ENCODE results near the gene FUOM. TPM values are rescaled to one million over a fixed set of nuclear protein-coding genes. Genes with fewer than 3 reads are reported as not detected.
"Not testable (repeated sequence)": the region's sequence is repeated elsewhere in the genome, so short reads cannot be mapped to it uniquely, and the experiment has no call there.

FUOM gene
- total RNA-seq, 2 donors from 2014 or later = 14.9 to 17.1 TPM

DNA sequence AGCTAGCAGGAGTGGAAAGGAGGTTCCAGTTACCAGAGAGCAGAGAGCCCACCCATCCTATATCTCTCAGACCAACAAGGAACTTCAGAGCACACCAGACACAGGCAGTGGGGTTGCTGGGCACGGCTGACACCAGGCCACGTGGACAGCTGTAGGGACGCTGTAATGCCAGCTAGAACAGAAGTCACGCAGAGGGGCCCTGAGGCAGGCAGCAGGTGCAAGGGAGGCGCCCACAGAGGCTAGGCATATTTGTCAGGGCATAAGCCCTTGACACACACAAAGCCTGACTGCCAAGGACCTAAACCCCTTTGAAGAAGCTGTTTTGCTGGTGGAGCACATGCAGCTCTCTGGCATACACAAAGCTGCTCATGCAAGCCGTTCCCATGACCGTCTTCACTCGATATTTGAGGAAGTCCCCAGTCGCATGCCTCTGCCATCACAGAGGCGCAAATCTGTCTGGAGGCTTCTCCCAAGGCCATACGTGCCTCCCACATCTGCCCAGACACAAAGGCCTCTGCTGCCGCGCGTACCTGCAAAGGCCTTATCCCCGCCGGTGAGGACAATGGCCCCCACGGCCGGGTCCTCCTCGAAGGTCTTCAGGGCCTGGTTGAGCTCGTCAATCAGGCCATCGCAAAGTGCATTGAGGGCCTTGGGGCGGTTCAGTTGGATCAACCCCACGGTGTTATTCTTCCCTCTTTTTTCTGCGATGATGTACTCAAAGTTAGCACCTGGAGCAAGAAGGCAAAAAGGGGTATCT lies 12.4 kb upstream of the FUOM start:
- peaks cover 2 to 6% of the 10 kb centered on the region in 2 donors for H3K36me3 Mint-ChIP-seq (ENCODE audit: insufficient read depth in 2 of 2)
- no peak for DNase-seq
- no peaks in the 10 kb centered on the region for H3K9me3 Mint-ChIP-seq
- H3K27me3 Mint-ChIP-seq (ENCODE audit: low read depth) = no peaks in the 10 kb centered on the region
- ATAC-seq (replicated peaks in 1 of 2) = no peak
- H3K4me3 Mint-ChIP-seq = no peak overlapping the region
- no peak overlapping the region for H3K27ac Mint-ChIP-seq
- peaks cover 10% of the 10 kb centered on the region for H3K4me1 Mint-ChIP-seq (ENCODE audit: low read depth)

DNA sequence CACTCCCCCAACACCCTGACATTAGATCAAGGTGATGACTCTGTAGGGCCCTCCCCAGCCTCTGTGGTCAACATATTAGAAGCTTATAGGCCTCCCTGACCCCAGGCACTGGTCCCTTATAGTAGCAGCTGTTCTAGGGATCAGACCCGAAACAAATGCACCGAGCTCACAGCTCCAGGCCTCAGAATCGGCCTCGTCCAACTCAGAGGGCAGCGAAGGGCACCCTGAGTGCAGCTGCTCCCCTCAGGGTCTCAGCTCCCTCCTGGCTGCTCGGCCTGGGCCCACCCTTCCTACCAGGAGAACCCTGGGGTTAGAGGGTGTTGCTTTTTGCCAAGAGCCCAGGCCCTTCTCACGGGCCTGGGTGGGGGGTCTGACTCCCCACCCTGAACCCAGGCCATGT lies 10.3 kb upstream of the FUOM start:
- Mint-ChIP-seq H3K4me3 (no peak overlapping the region), H3K36me3 (ENCODE audit: insufficient read depth in 2 of 2) (peaks cover 2 to 6% of the 10 kb centered on the region in 2 donors), H3K9me3 (no peaks in the 10 kb centered on the region), H3K4me1 (ENCODE audit: low read depth) (peaks cover 4% of the 10 kb centered on the region), H3K27me3 (ENCODE audit: low read depth) (no peaks in the 10 kb centered on the region), H3K27ac (no peak overlapping the region)
- DNase-seq (no peak), ATAC-seq (replicated peaks in 1 of 2) (no peak)

DNA sequence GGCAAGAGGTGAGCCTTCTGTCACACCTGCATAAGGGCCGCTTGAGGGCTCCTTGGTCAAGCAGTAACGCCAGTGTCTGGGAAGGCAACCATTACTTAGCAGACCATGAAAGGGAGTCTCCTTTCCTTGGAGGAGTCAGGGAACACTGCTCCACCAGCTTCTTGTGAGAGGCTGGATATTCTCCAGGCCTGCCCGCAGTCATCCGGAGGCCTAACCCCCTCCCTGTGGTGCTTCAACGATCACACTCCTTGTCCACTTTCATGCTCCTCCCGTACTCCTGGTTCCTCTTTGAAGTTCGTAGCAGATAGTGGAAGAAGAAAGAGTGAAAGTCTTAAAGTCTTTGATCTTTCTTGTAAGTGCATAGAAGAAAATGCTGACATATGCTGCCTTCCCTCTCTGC lies 9.6 kb upstream of the FUOM start:
- not testable (repeated sequence) for H3K27ac Mint-ChIP-seq; ATAC-seq (replicated peaks in 1 of 2); H3K4me1 Mint-ChIP-seq (ENCODE audit: low read depth); H3K27me3 Mint-ChIP-seq (ENCODE audit: low read depth); H3K9me3 Mint-ChIP-seq; H3K36me3 Mint-ChIP-seq (ENCODE audit: insufficient read depth in 2 of 2); H3K4me3 Mint-ChIP-seq; DNase-seq

DNA sequence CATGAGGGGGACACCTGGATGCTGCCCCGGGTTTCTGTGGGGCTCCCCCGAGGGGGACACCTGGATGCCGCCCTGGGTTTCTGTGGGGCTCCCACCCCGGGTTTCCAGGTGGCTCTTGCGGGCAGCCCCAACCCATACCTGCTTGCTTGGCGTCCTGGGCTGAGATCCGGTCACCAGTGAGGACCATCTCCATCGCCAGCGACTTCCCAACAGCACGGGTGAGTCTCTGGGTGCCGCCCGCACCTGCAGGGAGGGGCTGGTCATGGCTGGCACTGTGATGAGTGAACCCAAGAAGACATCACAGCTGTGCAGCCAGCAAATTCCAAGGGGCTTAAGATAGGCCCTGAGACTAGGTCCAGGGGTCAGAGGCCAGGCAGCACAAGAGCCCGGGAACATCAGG lies 8.9 kb upstream of the FUOM start:
- DNase-seq (no peak), ATAC-seq (replicated peaks in 1 of 2) (no peak)
- peaks cover 0 to 9% of the 10 kb centered on the region in 2 donors for H3K36me3 Mint-ChIP-seq (ENCODE audit: insufficient read depth in 2 of 2)
- no peaks in the 10 kb centered on the region for H3K27me3 Mint-ChIP-seq (ENCODE audit: low read depth)
- H3K4me3 Mint-ChIP-seq = no peak overlapping the region
- peaks cover 5% of the 10 kb centered on the region for H3K4me1 Mint-ChIP-seq (ENCODE audit: low read depth)
- no peaks in the 10 kb centered on the region for H3K9me3 Mint-ChIP-seq
- no peak overlapping the region for H3K27ac Mint-ChIP-seq

DNA sequence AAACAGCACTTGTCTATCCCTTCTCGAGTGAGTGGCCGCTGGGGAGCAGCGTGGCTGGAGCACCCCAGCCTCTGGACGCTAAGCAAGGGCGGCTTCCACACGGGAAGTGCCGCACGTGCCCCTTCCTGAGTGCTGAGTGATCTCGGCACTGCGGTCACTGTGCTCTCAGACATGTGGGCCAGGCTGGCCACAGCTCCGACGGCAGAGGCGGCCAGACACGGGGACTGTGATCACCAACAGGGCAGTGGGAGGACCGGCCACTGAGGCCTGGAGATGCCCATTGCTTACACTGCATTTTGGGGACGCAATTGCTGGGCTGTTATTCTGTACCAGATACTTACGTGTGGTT lies 8.3 kb upstream of the FUOM start:
- Mint-ChIP-seq H3K27me3 (ENCODE audit: low read depth) (no peaks in the 10 kb centered on the region), H3K27ac (no peak overlapping the region), H3K4me3 (no peak overlapping the region), H3K36me3 (ENCODE audit: insufficient read depth in 2 of 2) (peaks cover 0 to 9% of the 10 kb centered on the region in 2 donors), H3K9me3 (no peaks in the 10 kb centered on the region), H3K4me1 (ENCODE audit: low read depth) (peaks cover 7% of the 10 kb centered on the region)
- DNase-seq = no peak
- no peak for ATAC-seq (replicated peaks in 1 of 2)

DNA sequence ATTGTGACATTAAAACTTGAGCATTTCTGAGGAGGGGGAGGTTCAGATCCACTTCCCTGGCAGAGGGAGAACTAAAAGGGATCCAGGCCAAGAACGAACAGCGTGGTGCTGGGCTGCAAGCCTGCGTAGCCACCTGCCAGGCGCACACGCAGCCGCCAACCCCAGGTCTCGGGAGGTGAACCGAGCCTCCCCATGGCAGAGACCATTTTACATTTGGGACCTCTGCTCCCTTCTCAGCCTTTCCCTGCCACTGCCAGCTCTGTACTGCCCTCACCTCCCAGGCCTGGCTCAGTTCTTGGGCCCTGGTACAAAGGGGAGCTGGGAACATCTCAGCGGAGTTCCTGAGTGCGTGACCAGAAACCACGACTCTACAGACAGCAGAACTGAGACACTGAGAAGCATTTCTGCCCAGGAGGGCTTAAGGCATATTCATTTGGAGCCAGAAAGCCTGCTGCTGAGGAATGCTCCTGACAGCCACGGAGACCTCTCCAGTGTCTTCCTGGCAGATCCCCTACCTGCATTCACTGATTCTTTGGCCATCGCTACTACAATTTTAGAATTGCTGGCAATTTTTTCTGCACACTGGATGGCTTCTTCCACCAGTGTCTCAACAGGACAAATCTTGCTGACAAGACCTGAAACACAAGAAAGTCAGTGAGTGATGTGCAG lies 7.8 kb upstream of the FUOM start:
- Mint-ChIP-seq H3K9me3 (no peaks in the 10 kb centered on the region), H3K27ac (no peak overlapping the region), H3K27me3 (ENCODE audit: low read depth) (no peaks in the 10 kb centered on the region), H3K4me1 (ENCODE audit: low read depth) (peaks cover 7% of the 10 kb centered on the region), H3K36me3 (ENCODE audit: insufficient read depth in 2 of 2) (peaks cover 0 to 9% of the 10 kb centered on the region in 2 donors), H3K4me3 (no peak overlapping the region)
- DNase-seq (no peak), ATAC-seq (replicated peaks in 1 of 2) (no peak)

DNA sequence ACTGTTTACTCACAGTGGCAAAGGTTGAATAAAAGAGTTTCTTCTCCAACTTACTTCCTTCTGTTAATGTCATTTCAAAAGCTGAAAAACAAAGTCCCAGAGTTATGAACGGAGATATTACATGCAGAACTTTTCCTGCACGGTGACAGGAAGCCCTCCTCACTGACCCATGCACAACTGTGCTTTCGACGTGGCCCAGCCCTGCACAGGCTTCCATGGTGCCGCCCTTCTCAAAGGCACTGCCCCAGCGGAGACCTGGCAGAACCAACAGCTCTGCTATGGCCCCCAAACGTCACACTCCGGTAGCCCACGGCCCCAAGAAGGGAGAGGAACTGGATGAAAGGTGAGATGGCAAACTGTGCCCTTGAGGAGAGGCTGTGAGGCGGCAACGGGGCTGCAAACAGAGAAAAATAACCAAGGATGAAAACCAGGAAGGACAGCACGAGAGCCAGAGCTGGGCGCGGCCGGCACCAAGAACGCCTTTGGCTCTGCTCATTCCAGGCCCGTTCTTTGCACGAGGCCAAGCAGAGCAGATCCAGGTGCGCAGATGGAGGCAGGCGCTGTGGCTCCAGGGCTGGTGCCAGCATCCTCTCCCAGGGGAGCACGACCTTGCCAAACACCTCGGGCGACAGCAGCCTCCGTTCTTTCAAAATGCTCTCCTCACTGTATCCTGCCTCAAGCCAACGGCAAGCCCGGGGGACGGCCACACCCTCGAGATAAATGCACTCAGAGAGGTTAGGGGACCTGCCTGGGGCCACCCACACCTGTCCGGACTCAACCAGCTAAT lies 7.0 kb upstream of the FUOM start:
- no peaks in the 10 kb centered on the region for H3K9me3 Mint-ChIP-seq
- H3K27me3 Mint-ChIP-seq (ENCODE audit: low read depth) = no peaks in the 10 kb centered on the region
- H3K27ac Mint-ChIP-seq = no peak overlapping the region
- H3K36me3 Mint-ChIP-seq (ENCODE audit: insufficient read depth in 2 of 2) = peaks cover 0 to 7% of the 10 kb centered on the region in 2 donors
- H3K4me3 Mint-ChIP-seq = no peak overlapping the region
- DNase-seq = no peak
- peaks cover 7% of the 10 kb centered on the region for H3K4me1 Mint-ChIP-seq (ENCODE audit: low read depth)
- no peak for ATAC-seq (replicated peaks in 1 of 2)

DNA sequence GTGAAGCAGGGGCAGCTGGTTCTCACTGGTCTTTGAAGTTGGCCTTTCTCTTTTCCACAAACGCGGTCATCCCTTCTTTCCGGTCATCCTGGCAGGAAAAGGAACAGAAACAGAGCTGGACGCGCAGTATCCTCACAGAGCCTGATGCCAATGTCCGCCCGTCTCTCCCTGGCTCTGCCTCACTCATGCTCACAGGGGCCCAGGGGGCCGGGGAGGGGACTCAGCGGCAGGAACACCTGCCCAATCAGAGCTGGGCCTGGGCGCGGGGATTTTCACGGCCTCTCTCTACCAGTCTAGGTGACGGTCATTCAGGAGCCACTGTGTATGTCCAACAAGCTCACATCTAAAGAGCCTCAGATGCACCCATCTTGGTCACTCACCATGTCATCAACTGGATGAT lies 5.0 kb upstream of the FUOM start:
- Mint-ChIP-seq H3K27me3 (ENCODE audit: low read depth) (no peaks in the 10 kb centered on the region), H3K9me3 (no peaks in the 10 kb centered on the region), H3K36me3 (ENCODE audit: insufficient read depth in 2 of 2) (peaks cover 0 to 3% of the 10 kb centered on the region in 2 donors), H3K27ac (no peak overlapping the region), H3K4me1 (ENCODE audit: low read depth) (peaks cover 7% of the 10 kb centered on the region), H3K4me3 (no peak overlapping the region)
- no peak for DNase-seq
- no peak for ATAC-seq (replicated peaks in 1 of 2)

DNA sequence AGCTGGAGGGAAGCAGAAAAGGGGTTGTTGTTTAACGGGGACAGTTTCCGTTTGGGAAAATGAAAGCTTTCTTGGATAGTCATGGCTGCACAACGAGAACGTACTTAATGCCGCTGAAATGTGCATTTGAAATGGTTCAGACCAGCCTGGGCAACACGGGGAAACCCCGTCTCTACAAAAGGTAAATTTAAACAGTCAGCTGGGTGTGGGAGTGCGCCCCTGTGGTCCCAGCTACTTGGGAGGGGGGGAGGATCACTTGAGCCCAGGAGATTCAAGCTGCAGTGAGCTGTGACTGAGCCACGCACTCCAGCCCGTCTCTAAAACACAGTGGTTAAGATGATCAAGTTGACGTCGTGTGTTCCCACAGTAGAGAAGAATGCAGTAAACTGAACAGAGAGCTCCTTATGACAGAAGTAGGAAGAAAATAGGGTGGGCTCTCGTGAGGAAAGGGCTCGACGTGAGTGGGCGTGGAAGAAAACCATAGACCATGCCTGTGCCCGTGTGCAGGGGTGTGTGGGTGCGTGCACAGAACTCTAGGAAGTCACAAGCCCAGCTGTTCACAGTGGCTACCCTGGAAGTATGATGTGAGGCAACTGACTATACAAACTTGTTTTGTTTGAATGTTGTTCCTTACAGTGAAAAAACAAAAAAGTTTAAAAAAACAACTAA lies 4.1 kb upstream of the FUOM start:
- no peak overlapping the region for H3K4me3 Mint-ChIP-seq
- no peak for DNase-seq
- no peak overlapping the region for H3K27ac Mint-ChIP-seq
- peaks cover 0 to 3% of the 10 kb centered on the region in 2 donors for H3K36me3 Mint-ChIP-seq (ENCODE audit: insufficient read depth in 2 of 2)
- H3K9me3 Mint-ChIP-seq = no peaks in the 10 kb centered on the region
- no peaks in the 10 kb centered on the region for H3K27me3 Mint-ChIP-seq (ENCODE audit: low read depth)
- H3K4me1 Mint-ChIP-seq (ENCODE audit: low read depth) = peaks cover 7% of the 10 kb centered on the region
- no peak for ATAC-seq (replicated peaks in 1 of 2)

DNA sequence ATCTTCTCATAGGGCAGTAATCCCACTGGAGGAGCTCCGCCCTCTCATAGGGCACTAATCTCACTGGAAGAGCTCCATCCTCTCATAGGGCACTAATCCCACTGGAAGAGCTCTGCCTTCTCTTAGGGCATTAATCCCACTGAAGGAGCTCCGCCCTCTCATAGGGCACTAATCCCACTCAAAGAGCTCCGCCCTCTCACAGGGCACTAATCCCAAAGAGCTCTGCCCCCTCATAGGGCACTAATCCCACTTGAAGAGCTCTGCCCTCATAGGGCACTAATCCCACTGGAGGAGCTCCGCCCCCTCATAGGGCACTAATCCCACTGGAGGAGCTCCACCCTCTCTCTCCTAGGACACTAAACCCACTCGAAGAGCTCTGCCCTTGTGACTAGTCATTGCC lies 3.4 kb upstream of the FUOM start:
- peaks cover 10% of the 10 kb centered on the region for H3K4me1 Mint-ChIP-seq (ENCODE audit: low read depth)
- H3K27me3 Mint-ChIP-seq (ENCODE audit: low read depth) = no peaks in the 10 kb centered on the region
- H3K36me3 Mint-ChIP-seq (ENCODE audit: insufficient read depth in 2 of 2) = peaks cover 0 to 3% of the 10 kb centered on the region in 2 donors
- peak overlapping the region; percentile 43 for H3K27ac Mint-ChIP-seq
- no peaks in the 10 kb centered on the region for H3K9me3 Mint-ChIP-seq
- DNase-seq (no peak), ATAC-seq (replicated peaks in 1 of 2) (no peak)
- no peak overlapping the region for H3K4me3 Mint-ChIP-seq

DNA sequence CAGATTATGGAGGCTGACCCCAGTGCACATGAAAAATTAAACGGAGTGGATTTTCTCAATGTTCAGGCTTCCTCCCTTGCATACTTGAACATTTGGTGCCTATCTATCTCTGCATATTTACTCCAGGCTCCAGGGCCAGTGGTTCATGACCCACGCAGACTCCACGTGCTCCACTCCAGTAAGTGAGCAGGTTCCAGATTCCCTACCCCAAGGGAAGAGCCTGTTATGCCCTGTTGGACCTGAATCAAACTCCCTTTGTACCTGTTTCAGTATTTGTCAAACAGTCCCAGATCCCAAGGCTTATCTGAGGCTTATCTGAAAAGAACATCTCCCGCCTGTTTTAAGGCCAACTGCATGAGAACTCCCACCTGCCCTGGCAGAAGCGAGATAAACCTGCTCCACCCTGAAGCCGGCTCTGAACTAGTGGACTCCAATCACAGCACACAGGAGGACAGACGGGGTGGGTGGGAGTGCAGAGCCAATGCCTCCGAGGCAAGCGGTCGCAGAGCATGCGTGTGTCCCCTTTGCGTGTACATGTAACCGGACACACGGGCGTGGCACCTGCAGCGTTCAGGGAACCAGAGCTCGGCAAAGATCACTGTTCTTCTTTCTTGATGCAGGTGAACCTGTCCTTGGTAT lies 2.3 kb upstream of the FUOM start:
- no peak for DNase-seq
- peaks cover 14% of the 10 kb centered on the region for H3K4me1 Mint-ChIP-seq (ENCODE audit: low read depth)
- no peak overlapping the region for H3K27ac Mint-ChIP-seq
- ATAC-seq (replicated peaks in 1 of 2) = no peak
- no peaks in the 10 kb centered on the region for H3K9me3 Mint-ChIP-seq
- H3K27me3 Mint-ChIP-seq (ENCODE audit: low read depth) = no peaks in the 10 kb centered on the region
- H3K4me3 Mint-ChIP-seq = no peak overlapping the region
- H3K36me3 Mint-ChIP-seq (ENCODE audit: insufficient read depth in 2 of 2) = peaks cover 0 to 3% of the 10 kb centered on the region in 2 donors

DNA sequence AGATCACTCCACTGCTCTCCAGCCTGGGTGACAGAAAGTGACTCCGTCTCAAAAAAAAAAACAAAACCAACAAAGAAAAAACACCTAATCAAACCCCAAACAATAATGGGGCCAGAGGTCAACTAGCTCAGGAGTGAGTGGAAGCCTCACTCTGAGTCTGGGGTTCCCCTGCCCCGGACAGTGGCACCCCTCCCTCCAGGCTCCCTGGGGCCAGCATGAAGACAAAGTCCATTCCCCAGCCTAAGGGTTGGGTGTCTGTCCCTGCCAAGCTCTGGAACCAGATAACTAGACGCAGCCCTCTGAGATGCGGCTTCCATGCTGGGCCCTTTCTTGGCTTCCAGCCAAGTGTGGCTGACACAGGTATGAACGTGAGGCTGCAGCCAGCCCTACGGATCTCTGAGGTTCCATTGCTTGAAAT lies 1.7 kb upstream of the FUOM start:
- no peak overlapping the region for H3K27ac Mint-ChIP-seq
- peaks cover 14% of the 10 kb centered on the region for H3K4me1 Mint-ChIP-seq (ENCODE audit: low read depth)
- peaks cover 0 to 3% of the 10 kb centered on the region in 2 donors for H3K36me3 Mint-ChIP-seq (ENCODE audit: insufficient read depth in 2 of 2)
- no peaks in the 10 kb centered on the region for H3K9me3 Mint-ChIP-seq
- DNase-seq (no peak), ATAC-seq (replicated peaks in 1 of 2) (no peak)
- no peaks in the 10 kb centered on the region for H3K27me3 Mint-ChIP-seq (ENCODE audit: low read depth)
- H3K4me3 Mint-ChIP-seq = no peak overlapping the region

Data from activated T-cell treated with anti-CD3 and anti-CD28 coated beads, Interleukin-2, amount 50 U/mL, for 72 hours (primary cell).